WTC11 (cell line): ENCODE measurements around the gene CAB39L. TPM values are rescaled to one million over a fixed set of nuclear protein-coding genes. Genes with fewer than 3 reads are reported as not detected.

Experiments used
- ATAC-seq: fragments of 200-7000 bp; cut with Tn5 transposase; 2 replicates; pipeline ENCODE4 v1.10.0; 2021; ENCODE audit warnings: mild to moderate bottlenecking, moderate library complexity
- CTCF ChIA-PET: fragments of 300-600 bp; sonication (Branson Sonifier 250); formaldehyde crosslinking; loops from one replicate; lab custom pipeline; 2021; ENCODE audit warnings: antibody characterized with exemption; lab: Charles Lee
- POLR2A ChIA-PET: fragments of 350-600 bp; sonication (Branson Sonifier 250); formaldehyde crosslinking; loops from one replicate; lab custom pipeline; 2021; ENCODE audit warnings: antibody characterized with exemption; lab: Charles Lee
- DNase-seq: peaks from one replicate; pipeline ENCODE4 v3.0.0; 2021; ENCODE audit warnings: low spot score
- H3K27ac Mint-ChIP-seq: 2 replicates; pipeline ENCODE4 v1.8.0; 2021; ENCODE audit warnings: mixed read lengths
- H3K27me3 Mint-ChIP-seq: 2 replicates; pipeline ENCODE4 v1.8.0; 2021; ENCODE audit warnings: low read depth, mild to moderate bottlenecking, moderate library complexity, mixed read lengths
- H3K36me3 Mint-ChIP-seq: 2 replicates; pipeline ENCODE4 v1.8.0; 2021; ENCODE audit warnings: mixed read lengths
- H3K4me1 Mint-ChIP-seq: 2 replicates; pipeline ENCODE4 v1.8.0; 2022; ENCODE audit warnings: mixed read lengths
- H3K4me3 Mint-ChIP-seq: 2 replicates; pipeline ENCODE4 v1.8.0; 2021; ENCODE audit warnings: mild to moderate bottlenecking, moderate library complexity, mixed read lengths
- H3K9me3 Mint-ChIP-seq: 2 replicates; pipeline ENCODE4 v1.8.0; 2021; ENCODE audit warnings: mixed read lengths
- CBFB ChIP-seq: sonication (generic); formaldehyde crosslinking; IDR thresholded peaks from 2 replicates; pipeline ENCODE4 v1.8.1; 2022; ENCODE audit warnings: mild to moderate bottlenecking, low read depth, missing genetic modification reagents
- CREM ChIP-seq: sonication (generic); formaldehyde crosslinking; IDR thresholded peaks from 2 replicates; pipeline ENCODE4 v1.8.1; 2022; ENCODE audit warnings: mild to moderate bottlenecking, missing genetic modification reagents, moderate library complexity
- ELF4 ChIP-seq: sonication (generic); formaldehyde crosslinking; IDR thresholded peaks from 2 replicates; pipeline ENCODE4 v1.8.1; 2022; ENCODE audit warnings: low read depth, mild to moderate bottlenecking, moderate library complexity, missing genetic modification reagents
- ERG ChIP-seq: fragments of 250-450 bp; sonication (Bioruptor Pico); IDR thresholded peaks from 2 replicates; pipeline ENCODE4 v1.8.0; 2021; ENCODE audit warnings: mild to moderate bottlenecking
- GABPB1 ChIP-seq: sonication (generic); formaldehyde crosslinking; IDR thresholded peaks from 2 replicates; pipeline ENCODE4 v1.8.1; 2023; ENCODE audit warnings: mild to moderate bottlenecking, missing genetic modification reagents
- JUN ChIP-seq: sonication (generic); formaldehyde crosslinking; IDR thresholded peaks from 2 replicates; pipeline ENCODE4 v1.8.0; 2023; ENCODE audit warnings: mild to moderate bottlenecking, missing genetic modification reagents
- KAT7 ChIP-seq: sonication (generic); formaldehyde crosslinking; IDR thresholded peaks from 2 replicates; pipeline ENCODE4 v1.8.1; 2023; ENCODE audit warnings: missing genetic modification reagents, mild to moderate bottlenecking, borderline replicate concordance
- NFE2L1 ChIP-seq: sonication (generic); formaldehyde crosslinking; IDR thresholded peaks from 2 replicates; pipeline ENCODE4 v1.8.1; 2023; ENCODE audit warnings: missing genetic modification reagents
- NFYB ChIP-seq: sonication (generic); formaldehyde crosslinking; conservative IDR thresholded peaks from 2 replicates; pipeline ENCODE4 v1.8.0; 2022; ENCODE audit warnings: low read depth, missing genetic modification reagents
- NR3C1 ChIP-seq: sonication (generic); formaldehyde crosslinking; conservative IDR thresholded peaks from 2 replicates; pipeline ENCODE4 v1.8.1; 2023; ENCODE audit warnings: low read depth, mild to moderate bottlenecking, missing genetic modification reagents
- PRDM15 ChIP-seq: sonication (generic); formaldehyde crosslinking; IDR thresholded peaks from 2 replicates; pipeline ENCODE4 v1.8.0; 2022; ENCODE audit warnings: missing genetic modification reagents
- PREB ChIP-seq: sonication (generic); formaldehyde crosslinking; IDR thresholded peaks from 2 replicates; pipeline ENCODE4 v1.8.1; 2022; ENCODE audit warnings: mild to moderate bottlenecking, missing genetic modification reagents, moderate library complexity, borderline replicate concordance
- ZBTB21 ChIP-seq: sonication (generic); formaldehyde crosslinking; IDR thresholded peaks from 2 replicates; pipeline ENCODE4 v1.8.1; 2023; ENCODE audit warnings: mild to moderate bottlenecking, missing genetic modification reagents, borderline replicate concordance
- ZMAT4 ChIP-seq: fragments of 250-450 bp; sonication (Bioruptor Pico); IDR thresholded peaks from 2 replicates; pipeline ENCODE4 v1.9.0; 2021; ENCODE audit warnings: mild to moderate bottlenecking
- ZNF121 ChIP-seq: sonication (generic); formaldehyde crosslinking; IDR thresholded peaks from 2 replicates; pipeline ENCODE4 v1.8.0; 2023; ENCODE audit warnings: missing genetic modification reagents
- ZNF425 ChIP-seq: fragments of 250-450 bp; sonication (Bioruptor Pico); conservative IDR thresholded peaks from 2 replicates; pipeline ENCODE4 v1.9.0; 2021; ENCODE audit warnings: mild to moderate bottlenecking
- ZNF512 ChIP-seq: sonication (generic); formaldehyde crosslinking; IDR thresholded peaks from 2 replicates; pipeline ENCODE4 v1.8.1; 2022; ENCODE audit warnings: missing genetic modification reagents, borderline replicate concordance
- ZNF671 ChIP-seq: fragments of 250-450 bp; sonication (Bioruptor Pico); IDR thresholded peaks from 2 replicates; pipeline ENCODE4 v1.8.0; 2021; ENCODE audit warnings: mild to moderate bottlenecking
- total RNA-seq: library from RNA; stranded (reverse); gene quantifications from 3 replicates; pipeline ENCODE4 v1.2.3, GENCODE V29; 2021

The CAB39L gene
- total RNA-seq, 1 experiment from 2014 or later, result 3.3 TPM

- no peaks in the 10 kb centered on the region for H3K36me3 Mint-ChIP-seq
- TF ChIP-seq KAT7 (CRISPR knock-in tag) (no peak), ZNF425 (CRISPR knock-in tag) (no peak), CBFB (CRISPR knock-in tag) (no peak), NFYB (CRISPR knock-in tag) (no peak), CREM (CRISPR knock-in tag) (no peak), GABPB1 (CRISPR knock-in tag) (no peak), ELF4 (no peak), ZNF512 (CRISPR knock-in tag) (no peak), JUN (CRISPR knock-in tag) (no peak), PREB (no peak), ERG (CRISPR knock-in tag) (no peak), NR3C1 (CRISPR knock-in tag) (no peak), ZNF121 (CRISPR knock-in tag) (no peak), ZMAT4 (CRISPR knock-in tag) (no peak), NFE2L1 (CRISPR knock-in tag) (no peak), ZBTB21 (CRISPR knock-in tag) (no peak)
- no peak overlapping the region for H3K27ac Mint-ChIP-seq
- no peaks in the 10 kb centered on the region for H3K27me3 Mint-ChIP-seq
- CTCF ChIA-PET, result no interaction called here
- DNase-seq (no peak), ATAC-seq (no peak)
- peaks cover 5% of the 10 kb centered on the region for H3K9me3 Mint-ChIP-seq
- POLR2A ChIA-PET, result no interaction called here
- no peak overlapping the region for H3K4me3 Mint-ChIP-seq
- peaks cover 36% of the 10 kb centered on the region for H3K4me1 Mint-ChIP-seq
These were observed 144.8 kb downstream of the CAB39L start for GRCh38 chr13:49298903-49299605.

GRCh38 chr13:49298416-49298815, 145.4 kb downstream of the CAB39L start:
- Mint-ChIP-seq H3K27me3 (no peaks in the 10 kb centered on the region), H3K36me3 (no peaks in the 10 kb centered on the region), H3K27ac (no peak overlapping the region), H3K4me1 (peaks cover 36% of the 10 kb centered on the region), H3K4me3 (no peak overlapping the region), H3K9me3 (peaks cover 5% of the 10 kb centered on the region)
- DNase-seq (no peak), ATAC-seq (no peak)
- TF ChIP-seq PRDM15 (no peak), ZNF671 (CRISPR knock-in tag) (no peak)
- ChIA-PET POLR2A (no interaction called here), CTCF (no interaction called here)
